IMR-90 (cell line): ENCODE results near the gene HOXC5. TPM values are rescaled to one million over a fixed set of nuclear protein-coding genes. Genes with fewer than 3 reads are reported as not detected.

Experiments
- ATAC-seq: fragments of 200-7000 bp; cut with Tn5 transposase; 2 replicates; pipeline ENCODE4 v1.9.1; 2020; ENCODE audit warnings: low read depth, mild to moderate bottlenecking, moderate library complexity
- BruUV-seq: library from RNA; stranded (reverse); fragments of 400-500 nt; replicated peaks from 2 replicates; lab custom pipeline; 2021; lab: Mats Ljungman, UMichigan
- CTCF ChIA-PET: fragments of 300-600 bp; formaldehyde crosslinking; extraction: SDS; loops from one replicate; lab custom pipeline; 2021; ENCODE audit warnings: antibody characterized with exemption; lab: Yijun Ruan, JAX
- POLR2A ChIA-PET: fragments of 300-600 bp; sonication (Branson Sonifier 250); formaldehyde crosslinking; loops from one replicate; lab custom pipeline; 2022; ENCODE audit warnings: antibody characterized with exemption; ENCODE audit not compliant: unreplicated experiment; lab: Charles Lee
- DNase-seq: peaks from one replicate; pipeline ENCODE4 v3.0.0; 2013
- H2AFZ ChIP-seq: replicated peaks from 2 replicates; pipeline ENCODE3; 2013; ENCODE audit warnings: low read length, mild to moderate bottlenecking; ENCODE audit not compliant: poor library complexity
- H2AK5ac ChIP-seq: 2 replicates; pipeline ENCODE4 v1.6.1; 2013; ENCODE audit warnings: low read depth, low read length, inconsistent platforms
- H2AK9ac ChIP-seq: replicated peaks from 2 replicates; pipeline ENCODE3; 2013; ENCODE audit warnings: mild to moderate bottlenecking, low read depth, low read length, moderate library complexity; ENCODE audit not compliant: poor library complexity
- H2BK120ac ChIP-seq: 2 replicates; pipeline ENCODE4 v1.6.1; 2013; ENCODE audit warnings: low read depth, low read length, inconsistent platforms
- H2BK15ac ChIP-seq: 3 replicates; pipeline ENCODE4 v1.6.1; 2013; ENCODE audit warnings: low read depth, low read length, inconsistent platforms
- H2BK20ac ChIP-seq: 2 replicates; pipeline ENCODE4 v1.6.1; 2013; ENCODE audit warnings: low read depth, mild to moderate bottlenecking, inconsistent platforms, low read length, moderate library complexity
- H2BK5ac ChIP-seq: 2 replicates; pipeline ENCODE4 v1.6.1; 2013; ENCODE audit warnings: mild to moderate bottlenecking, low read depth, low read length, inconsistent platforms; ENCODE audit not compliant: poor library complexity, severe bottlenecking
- H3K14ac ChIP-seq: replicated peaks from 2 replicates; pipeline ENCODE4 v1.6.1; 2013; ENCODE audit warnings: low read depth, low read length, inconsistent platforms
- H3K18ac ChIP-seq: 2 replicates; pipeline ENCODE4 v1.6.1; 2013; ENCODE audit warnings: low read depth, low read length, control low read depth
- H3K23ac ChIP-seq: 2 replicates; pipeline ENCODE4 v1.6.1; 2013; ENCODE audit warnings: low read depth, low read length, inconsistent platforms
- H3K27ac ChIP-seq: 2 replicates; pipeline ENCODE4 v1.5.1; 2013; ENCODE audit warnings: mild to moderate bottlenecking, control low read depth, low read length; ENCODE audit not compliant: insufficient read depth
- H3K27me3 ChIP-seq: 2 replicates; pipeline ENCODE4 v1.6.1; 2013; ENCODE audit warnings: low read length; ENCODE audit not compliant: control insufficient read depth, insufficient read depth
- H3K36me3 ChIP-seq: 2 replicates; pipeline ENCODE4 v1.6.1; 2013; ENCODE audit warnings: low read length, mixed read lengths; ENCODE audit not compliant: control insufficient read depth, insufficient read depth
- H3K4ac ChIP-seq: 2 replicates; pipeline ENCODE4 v1.6.1; 2013; ENCODE audit warnings: low read depth, low read length, inconsistent platforms
- H3K4me1 ChIP-seq: 2 replicates; pipeline ENCODE4 v1.6.1; 2013; ENCODE audit warnings: low read length, mixed read lengths; ENCODE audit not compliant: control insufficient read depth, insufficient read depth
- H3K4me2 ChIP-seq: 2 replicates; pipeline ENCODE4 v1.6.1; 2013; ENCODE audit warnings: low read depth, mild to moderate bottlenecking, control low read depth, low read length, moderate library complexity
- H3K4me3 ChIP-seq: 2 replicates; pipeline ENCODE4 v1.5.1; 2013; ENCODE audit warnings: low read depth, mild to moderate bottlenecking, control low read depth, low read length, moderate library complexity; ENCODE audit not compliant: insufficient read depth
- H3K56ac ChIP-seq: 2 replicates; pipeline ENCODE4 v1.6.1; 2013; ENCODE audit warnings: low read length, inconsistent platforms; ENCODE audit not compliant: insufficient read depth; ENCODE audit errors: extremely low read depth
- H3K79me1 ChIP-seq, 2 experiments: 2 replicates each; pipeline ENCODE4 v1.6.1; 2013; ENCODE audit warnings: low read length in 2 of 2, inconsistent platforms in 1 of 2, low read depth in 1 of 2
- H3K9ac ChIP-seq: 2 replicates; pipeline ENCODE4 v1.6.1; 2013; ENCODE audit warnings: low read depth, low read length, control low read depth
- H3K9me1 ChIP-seq: 2 replicates; pipeline ENCODE4 v1.6.1; 2013; ENCODE audit warnings: low read length, inconsistent platforms; ENCODE audit not compliant: insufficient read depth
- H3K9me3 ChIP-seq: 2 replicates; pipeline ENCODE4 v1.6.1; 2013; ENCODE audit warnings: low read length; ENCODE audit not compliant: control insufficient read depth, insufficient read depth
- H4K20me1 ChIP-seq: 2 replicates; pipeline ENCODE4 v1.6.1; 2013; ENCODE audit warnings: low read length, inconsistent platforms; ENCODE audit not compliant: insufficient read depth
- H4K5ac ChIP-seq: 2 replicates; pipeline ENCODE4 v1.6.1; 2013; ENCODE audit warnings: mild to moderate bottlenecking, low read depth, low read length, control low read depth
- H4K8ac ChIP-seq, 2 experiments: 2 replicates each; pipeline ENCODE4 v1.6.1; 2013; ENCODE audit warnings: low read depth in 2 of 2, low read length in 2 of 2, control low read depth in 1 of 2, inconsistent platforms in 1 of 2
- H4K91ac ChIP-seq: 2 replicates; pipeline ENCODE4 v1.6.1; 2013; ENCODE audit warnings: low read depth, low read length, inconsistent platforms; ENCODE audit not compliant: insufficient read depth
- BHLHE40 ChIP-seq: fragments of 150-350 bp; IDR thresholded peaks from 2 replicates; pipeline ENCODE4 v1.6.1; 2016; ENCODE audit warnings: mild to moderate bottlenecking, low read depth, low read length
- FOS ChIP-seq: fragments of 150-350 bp; IDR thresholded peaks from 2 replicates; pipeline ENCODE4 v1.6.1; 2016; ENCODE audit warnings: low read depth, low read length
- MAZ ChIP-seq: IDR thresholded peaks from 2 replicates; pipeline ENCODE4 v1.6.1; 2012; ENCODE audit warnings: low read depth, mild to moderate bottlenecking, low read length, improper control_type of control experiment, moderate library complexity, borderline replicate concordance
- NFE2L2 ChIP-seq: fragments of 150-350 bp; IDR thresholded peaks from 2 replicates; pipeline ENCODE4 v1.6.1; 2016; ENCODE audit warnings: low read depth, mild to moderate bottlenecking, low read length
- POLR2A ChIP-seq: IDR thresholded peaks from 2 replicates; pipeline ENCODE4 v1.6.1; 2012; ENCODE audit warnings: mild to moderate bottlenecking, low read depth, low read length
- RCOR1 ChIP-seq: IDR thresholded peaks from 2 replicates; pipeline ENCODE4 v1.6.1; 2012; ENCODE audit warnings: mild to moderate bottlenecking, low read length, improper control_type of control experiment; ENCODE audit not compliant: insufficient replicate concordance
- WGBS, 2 experiments: methylation state at CpG; one replicate each; pipeline versions ENCODE4 v1.1.5 to v1.1.7; 2013; ENCODE audit warnings: missing lambda C conversion rate in 2 of 2; ENCODE audit not compliant: insufficient read length in 1 of 2; ENCODE audit errors: extremely low coverage in 2 of 2; 5-methylcytosine and 5-hydroxymethylcytosine counted together
- dilution Hi-C: fragments of 300-500 bp; cut with HindIII; formaldehyde crosslinking; loops from one replicate; pipeline ENCODE4 v1.14.3; 2018; ENCODE audit warnings: low sequenced_read_pairs; ENCODE audit not compliant: unreplicated experiment
- in situ Hi-C: fragments of 300-500 bp; cut with MboI; formaldehyde crosslinking; loops from 3 replicates; pipeline ENCODE4 v1.14.3; 2019; ENCODE audit warnings: low sequenced_read_pairs, inconsistent platforms, mixed read lengths
- intact Hi-C: fragments of 100-400 bp; cut with micrococcal nuclease; formaldehyde crosslinking; loops from 2 replicates; pipeline ENCODE4 v1.10.0; 2022
- polyA plus RNA-seq, 3 experiments: library from polyadenylated mRNA; depleted of rRNA; stranded (reverse); fragments of >200 nt; gene quantifications; 2 replicates each; pipeline ENCODE4 v1.2.3, GENCODE V29; 2012; ENCODE audit warnings: low replicate concordance in 1 of 3
- total RNA-seq: library from RNA; depleted of rRNA; stranded (reverse); fragments of >200 nt; gene quantifications from 2 replicates; pipeline ENCODE4 v1.2.3, GENCODE V29; 2012

The HOXC5 gene
- total and polyA plus RNA-seq, 2 of the 4 experiments (the other 2 are of a cell fraction): not detected

GRCh38 chr12:53983950-53984572 is 48.8 kb upstream of the HOXC5 start:
- Histone ChIP-seq H4K91ac (no peak overlapping the region), H2BK120ac (no peak overlapping the region), H2BK20ac (no peak overlapping the region), H2AFZ (no peak overlapping the region), H2AK9ac (no peak overlapping the region), H3K9me3 (peaks cover 6% of the 10 kb centered on the region), H2BK15ac (no peak overlapping the region), H3K27ac (no peak overlapping the region), H3K56ac (no peak overlapping the region), H3K14ac (no peak overlapping the region), H3K4ac (no peak overlapping the region), H3K23ac (no peak overlapping the region), H3K18ac (no peak overlapping the region), H3K79me1 (no peaks in the 10 kb centered on the region), H3K9me1 (no peaks in the 10 kb centered on the region), H3K4me3 (no peak overlapping the region), H3K27me3 (peaks cover 95% of the 10 kb centered on the region), H3K4me1 (no peaks in the 10 kb centered on the region), H2BK5ac (no peak overlapping the region), H2AK5ac (no peak overlapping the region), H4K8ac (no peak overlapping the region), H3K4me2 (no peak overlapping the region), H4K20me1 (no peaks in the 10 kb centered on the region), H3K36me3 (no peaks in the 10 kb centered on the region), H3K9ac (no peak overlapping the region), H4K5ac (no peak overlapping the region)
- no TSS peak for BruUV-seq
- dilution Hi-C loops (no loop called here), intact Hi-C loops (no loop called here), in situ Hi-C loops (no loop called here)
- POLR2A ChIA-PET: no interaction called here
- DNase-seq (no peak), ATAC-seq (no peak)
- 12% methylated on average over 19 of the region's 30 CpGs; no CpG with 5 or more reads in 1 of the 2 experiments for WGBS, 2 experiments
- TF ChIP-seq MAZ (no peak), NFE2L2 (no peak), BHLHE40 (no peak), RCOR1 (no peak), FOS (no peak), POLR2A (no peak)
- CTCF ChIA-PET: interaction anchor here (1.0 kb wide), 1 partner anchor 207 kb away, joined by 3 read pairs; no protein-coding TSS in a partner anchor
